HFFc6 (cell line): Measurements from ENCODE around the gene HOXA13. TPM values are rescaled to one million over a fixed set of nuclear protein-coding genes. Genes with fewer than 3 reads are reported as not detected.

Experiments used
- DNase-seq: peaks from one replicate; pipeline ENCODE4 v3.0.0-alpha.2; 2018
- H3K27ac Mint-ChIP-seq: 2 replicates; pipeline ENCODE4 v1.8.0; 2020; ENCODE audit warnings: mild to moderate bottlenecking, mixed read lengths
- H3K27me3 Mint-ChIP-seq: 2 replicates; pipeline ENCODE4 v1.8.0; 2021; ENCODE audit warnings: mild to moderate bottlenecking, moderate library complexity, mixed read lengths; ENCODE audit not compliant: insufficient read depth
- H3K36me3 Mint-ChIP-seq: 2 replicates; pipeline ENCODE4 v1.8.0; 2021; ENCODE audit warnings: low read depth, mixed read lengths
- H3K4me1 Mint-ChIP-seq: 2 replicates; pipeline ENCODE4 v1.8.0; 2020; ENCODE audit warnings: low read depth, mixed read lengths
- H3K4me3 Mint-ChIP-seq: 2 replicates; pipeline ENCODE4 v1.8.0; 2020; ENCODE audit warnings: mild to moderate bottlenecking, moderate library complexity, mixed read lengths
- H3K9me3 Mint-ChIP-seq: 2 replicates; pipeline ENCODE4 v1.8.0; 2020; ENCODE audit warnings: mild to moderate bottlenecking, mixed read lengths
- CTCF ChIP-seq: fragments of 200-600 bp; sonication (generic); IDR thresholded peaks from 2 replicates; pipeline ENCODE4 v1.5.0; 2021; ENCODE audit warnings: antibody characterized with exemption, mild to moderate bottlenecking
- total RNA-seq, 6 experiments: library from RNA; stranded (reverse); fragmentation: NEBNext Ultra II Directional; extraction: Animal tissue kit (Norgen Biotek cat#: 25700); gene quantifications; 2 replicates in 1 of 6; 3 replicates in 5 of 6; pipeline ENCODE4 v1.2.3, GENCODE V29; 2021

HOXA13 gene
- total RNA-seq, 6 experiments from 2014 or later: 11.1 to 16.0 (median 13.1) TPM

DNA sequence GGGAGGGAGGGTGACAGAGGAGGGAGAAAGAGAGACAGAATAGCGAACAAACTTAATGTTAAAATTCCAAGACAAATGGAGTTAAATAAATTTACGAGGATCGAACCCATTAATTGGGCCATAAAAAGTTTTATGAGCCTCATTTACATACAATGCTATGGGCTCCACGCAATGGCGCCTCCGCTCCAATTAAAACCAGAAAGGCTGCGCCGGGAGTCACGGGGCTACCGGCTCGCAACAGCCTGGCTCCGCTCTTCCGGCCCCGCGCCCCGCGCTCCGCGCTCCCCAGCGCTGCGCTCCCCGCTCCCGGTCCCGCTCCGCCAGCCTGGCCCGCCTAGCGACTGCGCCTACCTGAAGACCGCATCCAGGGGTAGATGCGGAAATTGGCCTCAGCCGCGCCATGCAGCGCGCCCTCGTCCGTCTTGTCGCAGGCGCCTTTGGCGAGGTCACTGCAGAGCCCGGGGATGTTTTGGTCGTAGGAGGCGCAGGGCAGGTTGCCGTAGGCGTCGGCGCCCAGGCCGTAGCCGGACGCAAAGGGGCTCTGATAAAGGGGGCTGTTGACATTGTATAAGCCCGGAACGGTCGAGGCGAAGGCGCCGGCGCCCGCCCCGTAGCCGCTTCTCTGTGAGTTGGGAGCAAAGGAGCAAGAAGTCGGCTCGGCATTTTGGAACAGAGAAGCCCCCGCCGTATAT, 43.9 kb downstream of the HOXA13 start:
- TF ChIP-seq CTCF: no peak
- Mint-ChIP-seq H3K4me3 (peak overlapping the region; percentile 91), H3K27ac (peak overlapping the region; percentile 91)

GRCh38 chr7:27154901-27155815, 44.7 kb downstream of the HOXA13 start:
- no peak for DNase-seq
- peaks cover 44% of the 10 kb centered on the region for H3K4me1 Mint-ChIP-seq
- TF ChIP-seq CTCF: no peak
- peaks cover 11% of the 10 kb centered on the region for H3K27me3 Mint-ChIP-seq
- H3K9me3 Mint-ChIP-seq: no peaks in the 10 kb centered on the region
- H3K36me3 Mint-ChIP-seq: peaks cover 5% of the 10 kb centered on the region
- peak overlapping the region; percentile 91 for H3K27ac Mint-ChIP-seq
- H3K4me3 Mint-ChIP-seq: peak overlapping the region; percentile 91

More for the DNA sequence above, 43.9 kb downstream of the HOXA13 start:
- Mint-ChIP-seq H3K36me3 (peaks cover 5% of the 10 kb centered on the region), H3K27me3 (peaks cover 11% of the 10 kb centered on the region), H3K9me3 (no peaks in the 10 kb centered on the region), H3K4me1 (peaks cover 39% of the 10 kb centered on the region)
- DNase-seq: no peak

DNA sequence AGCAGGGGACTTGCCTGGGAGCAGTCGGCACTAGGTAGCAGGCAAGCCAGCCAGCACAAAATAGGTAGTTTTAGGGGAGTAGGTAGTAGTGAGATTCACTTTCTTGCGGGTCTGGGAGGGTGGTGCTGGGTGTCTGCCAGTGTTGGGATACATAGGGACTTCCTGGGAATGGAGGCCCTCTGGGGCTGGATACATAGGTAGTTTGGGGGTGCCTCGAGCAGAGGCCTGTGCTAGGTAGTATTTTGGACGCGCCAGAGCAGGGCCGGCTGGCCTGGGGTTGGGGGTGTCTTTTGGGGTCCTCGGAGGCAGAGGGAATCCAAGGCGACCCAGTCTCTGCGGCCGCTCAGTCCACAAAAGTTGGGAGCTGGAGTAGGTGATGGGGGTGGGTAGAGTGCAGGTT, 45.5 kb downstream of the HOXA13 start:
- H3K27me3 Mint-ChIP-seq: peaks cover 11% of the 10 kb centered on the region
- peaks cover 52% of the 10 kb centered on the region for H3K4me1 Mint-ChIP-seq
- no peaks in the 10 kb centered on the region for H3K9me3 Mint-ChIP-seq
- peak overlapping the region; percentile 91 for H3K4me3 Mint-ChIP-seq
- peaks cover 5% of the 10 kb centered on the region for H3K36me3 Mint-ChIP-seq
- H3K27ac Mint-ChIP-seq: peak overlapping the region; percentile 91; the same call in 1 of the 2 replicates
- DNase-seq: no peak
- no peak for TF ChIP-seq CTCF

DNA sequence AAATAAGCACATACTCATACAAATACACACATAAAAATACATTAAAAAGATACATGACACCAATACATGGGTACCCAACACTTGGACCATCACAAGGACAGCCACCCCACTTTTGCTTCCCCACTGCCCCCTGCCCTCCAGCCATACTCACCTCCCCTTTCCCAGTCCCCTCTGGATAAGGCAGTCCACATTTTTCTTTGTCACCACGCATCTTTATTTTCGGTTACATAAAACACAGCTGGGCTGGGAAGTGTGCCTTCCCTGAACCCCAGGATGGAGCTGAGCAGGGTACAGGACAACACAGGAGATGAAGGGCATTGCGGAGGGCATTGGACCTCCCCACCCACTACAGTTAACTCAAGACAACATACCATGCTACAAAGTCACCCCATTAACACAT, 46.4 kb downstream of the HOXA13 start:
- peak overlapping the region; percentile 91 for H3K27ac Mint-ChIP-seq
- no peaks in the 10 kb centered on the region for H3K9me3 Mint-ChIP-seq
- TF ChIP-seq CTCF: no peak
- peaks cover 5% of the 10 kb centered on the region for H3K36me3 Mint-ChIP-seq
- peak overlapping the region; percentile 91; the same call in 1 of the 2 replicates for H3K4me3 Mint-ChIP-seq
- DNase-seq: no peak
- peaks cover 59% of the 10 kb centered on the region for H3K4me1 Mint-ChIP-seq
- H3K27me3 Mint-ChIP-seq: peaks cover 11% of the 10 kb centered on the region

GRCh38 chr7:27152816-27153442, 47.0 kb downstream of the HOXA13 start:
- peaks cover 11% of the 10 kb centered on the region for H3K27me3 Mint-ChIP-seq
- peak overlapping the region; percentile 91 for H3K4me3 Mint-ChIP-seq
- no peaks in the 10 kb centered on the region for H3K9me3 Mint-ChIP-seq
- H3K36me3 Mint-ChIP-seq: peaks cover 5% of the 10 kb centered on the region
- DNase-seq: no peak
- peak overlapping the region; percentile 91 for H3K27ac Mint-ChIP-seq
- H3K4me1 Mint-ChIP-seq: peaks cover 65% of the 10 kb centered on the region
- TF ChIP-seq CTCF: no peak
